ENCODE results near the gene LARGE1.
"Not testable (repeated sequence)": the region's sequence is repeated elsewhere in the genome, so short reads cannot be mapped to it uniquely, and the experiment has no call there.

The LARGE1 gene

DNA sequence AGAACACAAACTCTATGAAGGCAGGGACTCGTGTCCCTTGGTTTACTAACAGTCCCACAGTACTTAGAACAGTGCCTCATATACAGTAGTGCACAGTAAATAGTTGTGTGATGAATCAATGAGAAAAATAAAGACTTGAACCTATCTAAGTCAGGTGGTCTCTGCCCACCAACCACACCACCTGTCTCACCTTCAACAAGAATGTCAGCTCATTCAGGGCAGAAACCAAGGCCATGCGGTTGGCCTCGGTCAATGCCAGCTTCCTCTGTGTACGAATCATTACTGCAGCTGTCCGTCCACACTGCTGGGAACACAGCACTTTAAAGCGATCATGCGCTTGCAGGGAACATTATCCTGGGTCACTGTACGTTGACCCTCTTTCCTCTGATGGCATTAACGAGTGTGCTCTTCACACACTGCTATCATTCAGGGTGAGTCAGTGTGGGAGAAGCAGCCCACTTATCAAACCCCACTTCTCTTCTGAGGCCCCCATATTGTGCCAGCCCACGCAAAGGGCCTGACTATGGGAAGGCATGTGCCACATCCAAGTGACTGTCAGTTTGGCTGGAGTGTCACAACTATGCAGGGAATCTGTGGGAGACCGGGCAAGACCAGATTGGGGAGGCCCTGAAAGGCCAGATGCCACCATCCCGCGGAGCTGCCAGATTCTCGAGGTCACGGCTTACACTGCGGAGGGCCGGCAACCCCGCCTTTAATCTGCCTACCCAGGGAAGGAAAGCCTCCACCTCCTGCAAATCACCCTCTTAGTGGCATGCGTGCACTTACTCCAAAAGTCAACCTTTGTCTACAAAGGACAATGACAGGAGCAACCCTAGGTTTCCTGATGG is 36.1 kb downstream of the LARGE1 start:
- DNase-seq (ENCODE audit: low spot score), result no peak

DNA sequence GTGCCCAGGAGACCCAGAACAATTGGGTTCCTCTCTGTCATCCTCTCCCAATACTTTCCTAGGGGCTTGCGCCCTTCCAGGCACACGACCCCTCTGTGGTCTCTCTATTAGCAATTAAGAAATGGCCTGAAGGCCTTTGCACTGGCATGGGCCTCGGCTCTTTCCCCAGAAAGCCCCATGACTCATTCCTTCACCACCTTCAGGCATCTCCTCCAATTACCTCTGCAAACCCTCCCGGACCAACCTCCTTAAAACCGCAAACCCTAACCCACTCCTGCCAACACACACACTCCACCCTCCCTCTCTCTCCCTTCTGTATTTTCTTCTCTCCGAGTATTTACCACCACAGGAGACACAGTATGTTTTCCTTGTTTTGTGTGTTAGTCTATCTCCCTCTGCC is 36.7 kb downstream of the LARGE1 start:
- no peak for DNase-seq (ENCODE audit: low spot score)

DNA sequence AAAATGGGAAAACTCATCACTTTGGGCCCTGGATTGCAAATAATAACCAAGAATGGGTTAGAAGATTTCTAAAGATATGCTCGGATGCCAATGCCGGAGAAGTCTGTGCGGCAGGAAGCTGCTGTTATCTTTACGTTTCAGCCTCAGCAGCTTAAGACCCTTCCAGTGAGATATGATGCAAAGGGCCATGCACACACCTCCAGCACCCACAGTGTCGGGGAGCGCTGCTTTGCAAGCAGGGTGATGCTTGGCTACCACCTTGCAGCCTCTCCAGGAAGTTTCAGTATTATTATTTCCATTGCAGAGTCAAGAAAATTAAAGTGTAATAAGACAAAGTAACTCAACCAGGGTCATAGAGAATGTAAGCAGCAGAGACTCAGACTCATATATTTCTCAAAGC is 37.3 kb downstream of the LARGE1 start:
- DNase-seq (ENCODE audit: low spot score), result no peak

DNA sequence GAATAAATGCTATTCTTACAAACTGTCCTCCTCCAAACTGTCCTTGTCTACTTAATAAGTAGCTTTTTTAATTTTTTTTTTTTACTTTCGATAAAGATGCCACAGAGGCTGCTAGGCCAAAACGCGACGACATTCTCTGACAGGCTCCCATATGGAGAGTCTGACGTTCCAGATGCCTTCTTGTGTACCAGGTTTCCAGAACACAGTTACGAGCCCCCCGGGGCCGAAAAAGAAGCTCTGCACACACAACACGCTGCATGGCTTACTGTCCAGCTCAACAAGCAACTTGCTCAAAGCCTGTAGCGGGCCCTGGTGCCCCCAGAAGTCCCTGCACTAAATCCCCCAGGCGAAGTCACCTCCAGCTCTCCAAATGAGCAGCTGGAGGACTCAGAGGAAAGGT is 39.3 kb downstream of the LARGE1 start:
- DNase-seq (ENCODE audit: low spot score), result no peak

DNA sequence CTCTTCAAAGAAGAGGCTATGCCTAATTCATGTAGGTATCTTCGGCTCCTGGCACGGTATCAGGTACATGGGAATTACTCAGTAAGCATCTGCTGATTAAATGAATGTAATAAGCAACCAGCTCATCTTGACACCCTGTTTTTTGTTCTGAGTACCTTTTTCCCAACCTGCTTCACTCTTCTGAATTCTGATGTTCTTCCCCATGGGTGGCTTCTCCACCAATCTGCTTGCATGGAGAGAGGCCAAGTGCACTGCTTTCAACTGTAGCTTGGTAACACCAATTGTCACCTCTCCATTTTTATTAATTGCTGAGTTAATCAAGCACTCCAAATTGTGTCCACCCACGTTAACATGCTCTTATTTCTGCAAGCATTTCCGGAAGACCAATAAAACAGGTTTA is 40.5 kb downstream of the LARGE1 start:
- no peak for DNase-seq (ENCODE audit: low spot score)

DNA sequence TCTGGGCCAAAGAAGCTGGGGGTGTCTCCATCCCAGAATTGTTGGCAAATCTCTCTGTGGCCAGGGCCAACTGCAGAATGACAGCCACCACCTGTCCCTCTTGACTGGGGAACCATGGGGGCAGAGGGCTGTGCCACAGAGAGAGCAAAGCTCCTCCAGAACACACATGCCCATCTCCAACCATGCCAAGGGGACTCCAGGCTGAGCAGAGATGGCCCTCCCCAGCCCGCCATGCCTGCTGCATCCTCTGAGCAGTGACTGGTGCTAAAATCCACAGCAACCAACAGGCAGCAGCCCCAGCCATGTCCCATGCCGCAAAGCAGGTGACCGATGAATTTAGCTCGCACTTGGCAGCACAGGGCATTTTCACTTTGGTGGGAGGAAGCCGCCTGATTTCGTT is 45.0 kb downstream of the LARGE1 start:
- DNase-seq (ENCODE audit: low spot score), result no peak

DNA sequence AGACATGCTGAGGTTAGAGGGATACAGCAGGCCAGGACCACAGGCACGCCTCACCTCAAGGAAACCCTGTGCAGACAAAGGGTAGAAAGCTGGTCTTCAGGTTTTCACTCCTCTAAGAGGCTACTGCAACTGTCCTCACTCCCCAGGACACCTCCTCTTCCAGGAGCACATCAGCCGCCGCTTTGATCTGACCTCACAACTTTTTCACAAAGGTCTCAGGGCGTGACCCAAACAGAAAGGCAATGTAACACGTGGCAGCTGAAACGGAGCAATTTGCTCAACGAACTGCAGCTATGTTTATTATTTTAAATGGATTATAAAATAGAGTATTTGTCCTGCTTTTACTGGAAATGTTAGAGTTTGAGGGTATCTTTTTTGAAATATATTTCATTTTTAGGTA is 46.1 kb downstream of the LARGE1 start:
- no peak for DNase-seq (ENCODE audit: low spot score)

DNA sequence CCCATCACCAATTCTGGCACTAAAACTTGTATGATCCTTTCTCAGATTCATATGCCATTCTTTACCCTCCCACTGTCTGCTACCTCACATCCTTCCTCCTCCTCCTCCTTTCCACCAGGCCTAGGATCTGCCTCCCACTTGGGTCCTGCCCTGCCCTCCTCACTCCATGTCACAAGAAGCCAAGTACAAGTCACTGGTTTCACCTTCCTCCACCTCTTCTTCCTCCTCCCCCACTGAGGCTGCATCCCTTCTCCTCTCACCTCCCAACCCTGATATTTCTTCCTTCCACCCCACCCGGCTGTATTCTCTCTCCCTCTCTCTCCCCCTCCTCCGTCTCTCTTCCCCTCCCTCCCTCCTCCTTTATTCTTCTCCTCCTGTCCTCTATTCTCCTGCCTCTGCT is 46.6 kb downstream of the LARGE1 start:
- DNase-seq (ENCODE audit: low spot score), result no peak

DNA sequence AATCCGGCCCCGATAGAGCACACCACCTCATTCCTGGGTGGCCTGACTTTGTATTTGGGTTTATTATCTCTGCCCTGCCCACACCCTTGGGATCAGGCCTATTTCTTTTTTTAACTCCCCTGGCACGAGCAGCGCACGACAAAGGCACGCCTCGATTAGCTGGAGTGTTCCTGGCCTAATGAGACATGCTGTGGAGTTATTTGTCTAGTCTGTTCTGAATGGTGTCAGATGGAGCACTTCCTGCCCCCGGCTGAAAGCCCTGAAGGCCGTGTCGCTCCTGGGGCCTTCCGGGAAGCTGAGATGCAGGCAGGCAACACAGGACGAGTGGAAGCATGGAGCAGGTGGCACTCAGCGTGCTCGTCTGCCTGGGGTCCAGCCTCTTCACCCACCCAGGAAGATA is 47.1 kb downstream of the LARGE1 start:
- no peak for DNase-seq (ENCODE audit: low spot score)

DNA sequence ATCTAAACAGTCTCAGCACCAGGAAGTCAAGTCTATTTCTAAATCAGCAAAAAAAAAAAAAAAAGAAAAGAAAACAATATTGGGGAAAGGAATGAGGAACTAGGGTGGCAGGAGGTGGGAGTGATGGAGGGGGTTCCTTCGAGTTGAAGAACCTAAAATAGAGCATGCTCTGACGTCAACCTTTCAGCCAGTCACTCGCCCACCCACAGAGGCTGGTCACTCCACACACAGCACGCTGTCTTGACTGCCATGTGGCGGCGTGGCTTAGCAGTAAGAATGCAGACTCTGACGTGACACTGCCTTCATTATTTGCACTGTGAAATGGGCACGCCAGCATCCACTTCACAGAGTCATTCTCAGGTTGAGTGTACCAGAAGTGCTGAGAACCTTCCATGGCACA is 48.3 kb downstream of the LARGE1 start:
- no peak for DNase-seq (ENCODE audit: low spot score)

DNA sequence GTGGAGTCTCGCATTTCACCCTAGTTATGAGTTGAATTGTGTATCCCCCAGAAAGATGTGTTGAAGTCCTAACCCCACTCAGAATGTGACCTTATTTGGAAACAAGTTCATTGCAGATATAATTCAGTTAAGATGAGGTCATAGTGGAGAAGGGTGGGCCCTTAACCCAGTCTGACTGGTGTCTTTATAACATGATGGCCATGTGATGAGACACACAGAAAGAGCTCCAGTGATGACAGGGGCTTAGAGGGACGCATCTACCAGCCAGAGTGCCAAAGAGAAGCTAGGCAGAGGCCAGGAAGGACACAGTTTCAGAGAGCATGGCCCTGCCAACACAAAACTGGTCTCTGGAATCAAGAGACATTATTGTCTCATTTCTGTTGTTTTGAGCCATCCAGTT is 50.3 kb downstream of the LARGE1 start:
- DNase-seq (ENCODE audit: low spot score), result no peak

DNA sequence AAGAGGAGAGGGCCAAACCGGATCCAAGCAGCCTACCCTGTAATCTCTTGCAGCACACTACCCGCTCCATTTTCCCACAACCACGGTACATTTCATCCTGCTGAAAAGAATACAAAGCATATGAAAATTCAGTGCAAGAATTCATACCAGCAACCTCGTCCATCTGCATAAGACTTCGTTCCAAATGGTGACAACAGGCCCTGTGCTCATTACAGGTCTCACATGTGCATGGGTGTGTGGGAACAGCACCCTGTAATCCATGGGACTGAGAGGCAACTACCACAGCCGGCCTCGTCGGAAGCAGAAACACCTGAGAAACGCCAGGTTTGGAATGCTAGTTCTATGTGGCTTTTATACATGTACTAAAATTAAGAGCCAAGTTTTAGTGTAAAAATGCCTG is 52.3 kb downstream of the LARGE1 start:
- DNase-seq (ENCODE audit: low spot score), result no peak

DNA sequence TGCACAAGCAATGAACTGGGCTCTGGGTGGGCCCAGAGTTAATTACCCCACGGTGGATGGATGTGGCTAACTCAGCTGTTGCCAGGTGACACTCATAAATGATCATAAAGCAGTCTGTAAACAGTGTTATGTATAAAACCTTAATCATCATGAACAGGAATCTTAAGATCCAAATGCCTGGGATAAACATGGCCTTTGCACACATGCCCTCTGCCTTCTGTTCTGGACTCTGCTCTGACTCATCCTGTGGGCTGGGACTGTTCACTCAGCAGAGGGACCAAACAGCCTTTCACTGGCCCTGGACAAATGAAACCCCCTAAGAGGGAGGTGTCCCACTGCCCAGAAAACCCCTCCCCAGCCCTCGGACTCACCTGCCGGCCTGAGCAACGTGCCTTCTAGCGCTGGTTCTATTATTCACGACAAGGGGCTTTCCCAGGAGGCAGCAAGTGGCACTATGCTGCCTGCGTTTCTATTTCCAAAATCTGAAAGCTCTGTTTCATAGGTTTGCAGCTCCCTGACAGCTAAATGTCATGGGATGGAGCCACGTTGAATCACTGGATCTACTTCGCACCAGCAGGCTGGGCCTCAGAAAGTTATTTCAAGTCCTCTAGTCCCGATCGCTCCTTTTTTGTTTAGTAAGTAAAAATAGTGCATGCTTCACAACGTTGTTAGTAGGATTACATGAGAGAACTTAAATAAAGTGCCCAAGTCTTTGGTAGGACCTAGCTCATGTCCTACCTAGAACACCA is 53.0 kb downstream of the LARGE1 start:
- no peak for DNase-seq (ENCODE audit: low spot score)

DNA sequence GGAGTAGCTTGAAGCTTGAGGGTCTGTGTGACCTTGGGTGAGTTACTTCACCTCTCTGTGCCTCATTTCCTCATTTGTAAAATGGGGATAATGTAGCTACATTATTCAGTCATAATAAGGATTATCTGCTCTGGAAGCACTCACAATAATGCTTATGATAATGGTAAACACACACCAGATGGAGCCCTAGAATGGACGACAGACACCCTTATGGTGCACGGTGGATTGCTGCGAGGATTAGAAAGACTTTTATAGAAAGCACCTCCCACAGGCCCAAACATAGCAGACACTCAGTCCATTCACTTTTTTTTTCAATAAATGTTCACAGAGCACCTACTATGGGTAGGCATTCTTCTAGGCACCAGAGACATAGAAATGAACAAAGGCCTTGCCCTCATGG is 53.8 kb downstream of the LARGE1 start:
- DNase-seq (ENCODE audit: low spot score), result no peak

DNA sequence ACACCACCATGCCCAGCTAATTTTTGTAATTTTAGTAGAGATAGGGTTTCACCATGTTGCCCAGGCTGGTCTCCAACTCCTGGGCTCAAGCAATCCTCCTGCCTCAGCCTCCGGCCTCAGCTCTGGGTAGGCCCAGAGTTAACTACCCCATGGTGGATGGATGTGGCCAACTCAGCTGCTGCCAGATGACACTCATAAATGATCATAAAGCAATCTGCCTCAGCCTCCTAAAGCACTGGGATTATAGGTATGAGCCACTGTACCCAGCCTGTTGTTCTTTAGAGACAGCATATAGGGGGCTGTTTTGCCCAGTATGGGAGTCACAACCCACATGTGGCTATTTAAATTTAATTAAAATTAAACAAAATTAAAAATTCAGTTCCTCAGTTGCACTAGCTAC is 54.3 kb downstream of the LARGE1 start:
- no peak for DNase-seq (ENCODE audit: low spot score)

DNA sequence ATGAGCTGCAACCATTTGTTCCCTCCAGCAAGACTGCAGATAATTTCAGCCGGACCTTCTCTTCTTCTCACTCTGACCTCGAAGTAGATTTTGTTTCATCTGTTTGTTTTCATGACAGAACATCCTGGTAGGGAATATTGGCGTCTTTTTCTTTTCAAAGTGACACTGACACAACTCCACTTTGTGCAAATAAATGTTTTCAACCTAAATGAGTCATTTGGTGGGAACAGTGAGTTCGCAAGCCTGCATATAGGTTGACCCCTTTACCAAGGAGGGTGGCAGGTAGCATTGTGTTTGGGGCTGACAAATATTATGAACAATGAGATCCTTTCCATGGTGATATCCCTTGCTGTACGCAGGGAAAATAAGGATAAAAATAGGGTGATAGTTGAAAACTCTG is 55.0 kb downstream of the LARGE1 start:
- DNase-seq (ENCODE audit: low spot score), result no peak

DNA sequence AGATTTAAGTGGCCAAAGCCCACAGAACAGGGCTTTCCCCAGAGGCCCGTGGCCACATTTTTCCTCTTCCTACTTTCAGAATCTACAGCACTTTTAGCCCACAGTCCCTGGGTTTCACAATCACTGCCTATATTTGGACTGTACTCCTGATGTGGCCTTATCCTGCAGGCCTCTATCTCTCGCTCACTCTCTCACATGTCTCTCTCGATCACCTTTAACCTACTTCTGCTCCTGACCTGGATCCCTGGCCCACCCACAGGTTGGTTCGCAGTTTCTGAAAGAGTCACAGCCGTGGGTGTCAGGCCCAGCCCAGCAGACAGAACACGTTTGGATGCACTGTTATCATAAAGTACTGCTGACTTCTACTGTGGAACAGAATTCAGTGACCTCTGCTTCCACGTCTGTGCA is 55.5 kb downstream of the LARGE1 start:
- DNase-seq (ENCODE audit: low spot score), result no peak

DNA sequence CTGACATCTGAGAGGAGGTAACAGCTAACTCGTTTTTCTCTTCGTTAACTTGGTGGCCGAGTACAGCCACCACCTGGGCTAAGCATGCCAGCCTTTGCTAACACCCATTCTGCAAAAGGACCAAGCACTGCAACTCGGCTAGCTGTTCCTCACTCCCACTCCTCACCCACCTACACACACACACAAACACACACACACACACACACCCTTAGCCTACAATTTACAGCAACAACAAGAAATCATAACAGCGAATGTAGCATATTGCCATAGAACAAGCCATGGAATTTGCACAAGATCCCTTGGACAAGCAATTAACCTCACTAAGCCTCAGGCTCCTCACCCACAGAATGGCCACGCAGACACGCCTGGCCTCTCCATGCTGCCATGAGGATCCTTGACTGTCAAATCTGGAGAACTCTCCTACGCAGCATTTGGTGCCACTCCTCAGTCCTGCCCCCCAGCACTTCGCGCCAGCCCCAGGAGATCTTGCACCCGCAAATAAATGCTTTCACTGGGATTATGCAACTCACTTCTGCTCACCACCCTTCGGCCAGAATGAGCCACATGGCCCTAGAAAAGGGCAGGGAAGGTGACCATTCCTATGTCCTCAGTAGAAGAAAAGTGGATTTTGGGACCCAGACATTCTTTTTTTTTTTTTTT is 58.9 kb downstream of the LARGE1 start:
- DNase-seq (ENCODE audit: low spot score), result no peak

DNA sequence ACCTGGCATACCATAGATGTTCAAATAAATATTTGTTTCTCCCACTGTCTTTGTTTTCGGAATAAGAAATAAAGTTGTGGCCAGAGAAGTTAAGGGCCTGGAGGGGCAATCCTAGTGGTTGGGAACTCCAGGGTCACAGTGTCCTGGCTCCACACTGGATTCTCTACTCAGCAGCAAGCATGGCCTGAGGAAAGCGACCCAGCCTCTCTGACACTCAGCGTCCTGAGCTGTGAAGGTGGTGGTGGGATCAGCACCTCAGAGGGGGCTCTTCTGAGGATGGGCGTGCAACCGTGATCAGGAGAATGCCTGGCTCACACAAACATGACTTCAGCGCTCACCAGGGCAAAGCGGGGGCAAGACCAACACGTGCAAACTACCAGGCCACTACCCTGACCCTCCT is 59.9 kb downstream of the LARGE1 start:
- DNase-seq (ENCODE audit: low spot score), result no peak

DNA sequence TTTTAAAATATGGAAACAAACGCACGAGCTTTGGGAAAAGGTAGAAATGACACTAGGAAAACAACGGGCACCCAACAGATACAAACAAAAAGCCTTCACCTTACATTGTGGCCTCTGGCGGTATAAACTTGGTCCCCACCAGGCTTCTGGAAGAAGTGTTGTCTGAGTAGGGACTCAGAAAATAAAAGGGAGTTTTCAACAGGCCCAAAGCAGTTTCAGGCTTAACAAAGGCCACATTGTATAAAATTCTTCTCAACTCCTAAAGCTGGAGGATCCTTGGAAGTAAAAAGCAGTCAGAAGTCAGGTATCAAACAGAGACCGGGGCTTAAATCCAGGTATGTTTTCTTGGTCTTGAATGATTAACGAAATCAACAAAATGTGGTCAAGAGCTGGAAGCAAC is 61.0 kb downstream of the LARGE1 start:
- DNase-seq (ENCODE audit: low spot score), result no peak

DNA sequence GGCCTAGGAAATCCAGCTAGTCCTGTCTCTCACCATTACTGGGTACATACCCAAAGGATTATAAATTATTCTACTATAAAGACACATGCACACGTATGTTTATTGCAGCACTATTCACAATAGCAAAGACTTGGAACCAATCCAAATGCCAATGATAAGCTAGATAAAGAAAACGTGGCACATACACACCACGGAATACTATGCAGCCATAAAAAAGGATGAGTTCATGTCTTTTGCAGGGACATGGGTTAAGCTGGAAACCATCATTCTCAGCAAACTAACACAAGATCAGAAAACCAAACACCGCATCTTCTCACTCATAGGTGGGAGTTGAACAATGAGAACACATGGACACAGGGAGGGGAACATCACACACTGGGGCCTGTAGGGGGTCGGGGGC is 61.6 kb downstream of the LARGE1 start:
- not testable (repeated sequence) for DNase-seq (ENCODE audit: low spot score)

DNA sequence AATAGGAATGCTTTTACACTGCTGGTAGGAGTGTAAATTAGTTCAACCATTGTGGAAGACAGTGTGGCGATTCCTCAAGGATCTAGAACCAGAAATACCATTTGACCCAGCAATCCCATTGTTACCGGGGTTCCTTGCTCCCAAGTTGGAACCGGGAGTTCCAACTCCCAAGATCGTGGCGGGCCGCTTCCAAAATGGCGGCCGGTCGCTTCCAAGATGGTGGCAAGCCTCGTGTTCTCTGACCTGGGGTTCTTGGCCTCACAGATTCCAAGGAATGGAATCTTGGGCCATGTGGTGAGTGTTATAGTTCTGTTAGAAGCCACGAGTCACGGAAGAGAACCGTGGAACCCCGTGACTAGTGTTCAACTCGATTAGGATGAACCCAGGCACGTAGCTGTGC is 62.5 kb downstream of the LARGE1 start:
- not testable (repeated sequence) for DNase-seq (ENCODE audit: low spot score)

DNA sequence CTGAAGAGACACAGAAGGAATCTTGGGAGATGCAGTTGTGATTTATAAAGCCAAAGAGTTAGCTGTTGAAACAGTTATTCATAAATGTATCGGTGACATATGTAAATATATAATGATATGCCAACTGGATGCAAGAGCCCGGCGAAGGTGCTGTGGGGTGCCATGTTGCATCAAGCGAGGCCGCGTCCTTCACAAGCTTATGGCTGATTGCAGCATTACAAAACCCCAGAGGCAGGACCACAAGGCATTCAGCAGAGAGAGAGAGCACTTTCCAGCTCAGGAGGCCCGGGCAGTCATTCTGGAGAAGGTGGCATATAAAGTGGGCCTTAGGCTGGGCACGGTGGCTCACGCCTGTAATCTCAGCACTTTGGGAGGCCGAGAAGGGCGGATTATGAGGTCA is 65.6 kb downstream of the LARGE1 start:
- no peak for DNase-seq (ENCODE audit: low spot score)

Measured in CD4-positive, alpha-beta T cell treated with Interleukin-2 at 100 ng/mL for 4 hours (primary cell).